Neural progenitor cell (in vitro differentiated cells): ENCODE data around the gene OR56A3. TPM values are rescaled to one million over a fixed set of nuclear protein-coding genes. Genes with fewer than 3 reads are reported as not detected.
A peak's percentile ranks its signal among the peaks of the same experiment; 100 is the strongest.

Source experiments
- DNase-seq: peaks from one replicate; pipeline ENCODE4 v3.0.0-alpha.2; 2016; ENCODE audit warnings: low spot score
- H2AFZ ChIP-seq: fragments of 200-600 bp; sonication (generic); replicated peaks from 2 replicates; pipeline ENCODE4 v1.6.1; 2016; ENCODE audit warnings: antibody characterized with exemption
- H3F3A ChIP-seq: fragments of 200-600 bp; sonication (generic); 2 replicates; pipeline ENCODE4 v1.6.1; 2016; ENCODE audit warnings: antibody characterized with exemption, low read depth
- H3K27ac ChIP-seq: fragments of 200-600 bp; sonication (generic); 2 replicates; pipeline ENCODE4 v1.5.1; 2016; ENCODE audit warnings: mild to moderate bottlenecking
- H3K27me3 ChIP-seq: fragments of 200-600 bp; sonication (generic); 2 replicates; pipeline ENCODE4 v1.6.1; 2016; ENCODE audit warnings: mild to moderate bottlenecking, moderate library complexity
- H3K36me3 ChIP-seq: fragments of 200-600 bp; sonication (generic); 2 replicates; pipeline ENCODE4 v1.5.1; 2016
- H3K4me1 ChIP-seq: fragments of 200-600 bp; sonication (generic); 2 replicates; pipeline ENCODE4 v1.6.1; 2016; ENCODE audit warnings: mixed run types
- H3K4me2 ChIP-seq: fragments of 200-600 bp; sonication (generic); 2 replicates; pipeline ENCODE4 v1.6.1; 2016
- H3K4me3 ChIP-seq: fragments of 200-600 bp; sonication (generic); 2 replicates; pipeline ENCODE4 v1.5.1; 2016
- H3K79me2 ChIP-seq: fragments of 200-600 bp; sonication (generic); 2 replicates; pipeline ENCODE4 v1.6.1; 2016; ENCODE audit warnings: low read depth
- H3K9ac ChIP-seq: fragments of 200-600 bp; sonication (generic); 2 replicates; pipeline ENCODE4 v1.6.1; 2016
- H3K9me3 ChIP-seq: fragments of 200-600 bp; sonication (generic); 2 replicates; pipeline ENCODE4 v1.5.1; 2016; ENCODE audit warnings: low read depth
- H4K20me1 ChIP-seq: fragments of 200-600 bp; sonication (generic); 2 replicates; pipeline ENCODE4 v1.6.1; 2016; ENCODE audit warnings: low read depth
- H3K27ac Mint-ChIP-seq: 3 replicates; pipeline ENCODE4 v1.8.0; 2021; ENCODE audit warnings: mixed read lengths
- H3K27me3 Mint-ChIP-seq: 2 replicates; pipeline ENCODE4 v1.8.0; 2022; ENCODE audit warnings: low read depth, mild to moderate bottlenecking, inconsistent platforms, moderate library complexity, mixed read lengths; ENCODE audit not compliant: insufficient read depth
- H3K36me3 Mint-ChIP-seq: 3 replicates; pipeline ENCODE4 v1.8.0; 2021; ENCODE audit warnings: mixed read lengths
- H3K4me1 Mint-ChIP-seq: 3 replicates; pipeline ENCODE4 v1.8.0; 2021; ENCODE audit warnings: mixed read lengths
- H3K4me3 Mint-ChIP-seq: 3 replicates; pipeline ENCODE4 v1.8.0; 2021; ENCODE audit warnings: mild to moderate bottlenecking, moderate library complexity, mixed read lengths
- H3K9me3 Mint-ChIP-seq: 3 replicates; pipeline ENCODE4 v1.8.0; 2020; ENCODE audit warnings: mixed read lengths
- CTCF ChIP-seq: fragments of 200-600 bp; sonication (generic); IDR thresholded peaks from 2 replicates; pipeline ENCODE4 v1.5.1; 2017; ENCODE audit warnings: antibody characterized with exemption, mild to moderate bottlenecking
- EZH2 ChIP-seq: fragments of 200-600 bp; sonication (generic); IDR thresholded peaks from 2 replicates; pipeline ENCODE4 v1.6.1; 2017; ENCODE audit warnings: antibody characterized with exemption, mild to moderate bottlenecking, moderate library complexity
- EZH2phosphoT487 ChIP-seq: fragments of 200-600 bp; sonication (generic); IDR thresholded peaks from 2 replicates; pipeline ENCODE4 v1.6.1; 2017; ENCODE audit warnings: antibody characterized with exemption
- total RNA-seq: library from RNA; depleted of rRNA; stranded (reverse); fragments of >200 nt; gene quantifications from 2 replicates; pipeline ENCODE4 v1.2.3, GENCODE V29; 2015; ENCODE audit warnings: low replicate concordance

Gene OR56A3
- total RNA-seq, 1 donor from 2014 or later, result not detected

- no peak overlapping the region for H3K4me2 ChIP-seq
- no peaks in the 10 kb centered on the region for H3K4me1 ChIP-seq
- no peak overlapping the region for H3K9ac ChIP-seq
- no peak for DNase-seq
- H3K27me3 ChIP-seq, result no peaks in the 10 kb centered on the region
- no peaks in the 10 kb centered on the region for H3F3A ChIP-seq
- Mint-ChIP-seq H3K36me3 (no peaks in the 10 kb centered on the region), H3K4me3 (no peak overlapping the region), H3K27ac (no peak overlapping the region), H3K4me1 (no peaks in the 10 kb centered on the region), H3K9me3 (no peaks in the 10 kb centered on the region), H3K27me3 (no peaks in the 10 kb centered on the region)
- no peaks in the 10 kb centered on the region for H3K79me2 ChIP-seq
- no peaks in the 10 kb centered on the region for H3K36me3 ChIP-seq
- H2AFZ ChIP-seq, result no peak overlapping the region
- no peaks in the 10 kb centered on the region for H3K9me3 ChIP-seq
- TF ChIP-seq CTCF (no peak), EZH2 (no peak), EZH2phosphoT487 (no peak)
- H3K4me3 ChIP-seq, result no peak overlapping the region
- no peaks in the 10 kb centered on the region for H4K20me1 ChIP-seq
- no peak overlapping the region for H3K27ac ChIP-seq
These were observed 50.1 kb downstream of the OR56A3 start for GRCh38 chr11:5992150-5992549.

- Mint-ChIP-seq H3K4me1 (no peaks in the 10 kb centered on the region), H3K4me3 (no peak overlapping the region), H3K27me3 (no peaks in the 10 kb centered on the region), H3K27ac (no peak overlapping the region), H3K36me3 (no peaks in the 10 kb centered on the region), H3K9me3 (no peaks in the 10 kb centered on the region)
- Histone ChIP-seq H3K27me3 (no peaks in the 10 kb centered on the region), H3F3A (no peaks in the 10 kb centered on the region), H3K36me3 (no peaks in the 10 kb centered on the region), H3K9me3 (no peaks in the 10 kb centered on the region), H3K4me1 (no peaks in the 10 kb centered on the region), H3K79me2 (no peaks in the 10 kb centered on the region), H4K20me1 (no peaks in the 10 kb centered on the region), H2AFZ (no peak overlapping the region), H3K4me2 (no peak overlapping the region), H3K4me3 (no peak overlapping the region), H3K9ac (no peak overlapping the region), H3K27ac (no peak overlapping the region)
- TF ChIP-seq EZH2 (no peak), EZH2phosphoT487 (no peak), CTCF (peak; percentile 75)
- peak; percentile 44 for DNase-seq
These were observed 50.7 kb downstream of the OR56A3 start for GRCh38 chr11:5992604-5993251.

- Histone ChIP-seq H3K4me3 (no peak overlapping the region), H3F3A (no peaks in the 10 kb centered on the region), H3K79me2 (no peaks in the 10 kb centered on the region), H3K4me1 (no peaks in the 10 kb centered on the region), H3K9me3 (no peaks in the 10 kb centered on the region), H3K36me3 (no peaks in the 10 kb centered on the region), H3K27me3 (no peaks in the 10 kb centered on the region), H2AFZ (no peak overlapping the region), H4K20me1 (no peaks in the 10 kb centered on the region), H3K4me2 (no peak overlapping the region), H3K9ac (no peak overlapping the region), H3K27ac (no peak overlapping the region)
- H3K4me3 Mint-ChIP-seq, result no peak overlapping the region
- H3K9me3 Mint-ChIP-seq, result no peaks in the 10 kb centered on the region
- no peaks in the 10 kb centered on the region for H3K36me3 Mint-ChIP-seq
- no peaks in the 10 kb centered on the region for H3K4me1 Mint-ChIP-seq
- no peaks in the 10 kb centered on the region for H3K27me3 Mint-ChIP-seq
- TF ChIP-seq CTCF (no peak), EZH2phosphoT487 (no peak), EZH2 (no peak)
- DNase-seq, result no peak
- H3K27ac Mint-ChIP-seq, result no peak overlapping the region
These were observed 52.7 kb downstream of the OR56A3 start for GRCh38 chr11:5994791-5995190.

Other genes with a start within 250 kb of the OR56A3 start
- 0.41 TPM in 1 of 2 replicates, not detected in the other for gene OR56B1, start 205.8 kb upstream of the OR56A3 start, total RNA-seq
- 0.12 TPM in 1 of 2 replicates, not detected in the other for gene OR52N4, start 188.0 kb upstream of the OR56A3 start, total RNA-seq
- gene OR52N5, start 158.9 kb upstream of the OR56A3 start, total RNA-seq, result not detected in 2 replicates
- 0.12 TPM in 1 of 2 replicates, not detected in the other for gene OR52N1, start 151.0 kb upstream of the OR56A3 start, total RNA-seq
- gene OR52N2, start 133.3 kb upstream of the OR56A3 start, total RNA-seq, result not detected in 2 replicates
- gene OR52E6, start 100.4 kb upstream of the OR56A3 start, total RNA-seq, result not detected in 2 replicates
- 0.46 TPM in 1 of 2 replicates, not detected in the other for gene OR52E8, start 84.6 kb upstream of the OR56A3 start, total RNA-seq
- not detected in 2 replicates for gene OR52E4, start 61.6 kb upstream of the OR56A3 start, total RNA-seq
- gene OR52E5, start 49.0 kb upstream of the OR56A3 start, total RNA-seq, result not detected in 2 replicates
- gene OR56A5, start 26.2 kb downstream of the OR56A3 start, total RNA-seq, result 0.40 TPM in 1 of 2 replicates, not detected in the other
- 2.3 TPM in 1 of 2 replicates, not detected in the other for gene OR52L1, start 44.7 kb downstream of the OR56A3 start, total RNA-seq
- gene OR56A4, start 64.7 kb downstream of the OR56A3 start, total RNA-seq, result 0.30 and 0.62 TPM in 2 replicates
- 0.87 and 1.8 TPM in 2 replicates for gene OR56A1, start 88.5 kb downstream of the OR56A3 start, total RNA-seq
- not detected in 2 replicates for gene OR56B4, start 165.4 kb downstream of the OR56A3 start, total RNA-seq
- not detected in 2 replicates for gene OR52B2, start 228.1 kb downstream of the OR56A3 start, total RNA-seq